Heart right ventricle (tissue), 16 donors: Measurements from ENCODE around the gene SYNDIG1. TPM values are rescaled to one million over a fixed set of nuclear protein-coding genes. Genes with fewer than 3 reads are reported as not detected.

Experiments used
- ATAC-seq, 8 donors: fragments of 200-7000 bp; cut with Tn5 transposase; one replicate each; pipeline ENCODE4 v1.9.1; 2020; ENCODE audit warnings: mild to moderate bottlenecking in 8 of 8, moderate library complexity in 8 of 8, moderate number of reproducible peaks in 1 of 8
- DNase-seq, 2 donors: peaks; one replicate each; pipeline ENCODE4 v3.0.0-alpha.2; 2020
- H3K27ac ChIP-seq, 10 donors: fragments of 200-600 bp; sonication (generic) in 2 of 10; one replicate each; pipeline versions ENCODE4 v1.5.0 to v1.8.0; 2020 to 2022; ENCODE audit warnings: mild to moderate bottlenecking in 3 of 10
- H3K27me3 ChIP-seq, 7 donors: fragments of 200-600 bp; one replicate each; pipeline ENCODE4 v1.8.0; 2021 to 2022; ENCODE audit warnings: mild to moderate bottlenecking in 2 of 7
- H3K36me3 ChIP-seq, 9 donors: fragments of 200-600 bp; sonication (generic) in 1 of 9; one replicate each; pipeline versions ENCODE4 v1.5.0 to v1.8.0; 2020 to 2022; ENCODE audit warnings: mild to moderate bottlenecking in 2 of 9
- H3K4me1 ChIP-seq, 9 donors: fragments of 200-600 bp; sonication (generic) in 1 of 9; one replicate each; pipeline versions ENCODE4 v1.5.0 to v1.8.0; 2020 to 2022; ENCODE audit warnings: mild to moderate bottlenecking in 4 of 9
- H3K4me3 ChIP-seq, 10 donors: fragments of 200-600 bp; sonication (generic) in 2 of 10; one replicate each; pipeline versions ENCODE4 v1.5.0 to v1.8.0; 2020 to 2022; ENCODE audit warnings: mild to moderate bottlenecking in 7 of 10, moderate library complexity in 2 of 10
- H3K9me3 ChIP-seq, 11 donors: fragments of 200-600 bp in 10 of 11; sonication (generic) in 2 of 11; one replicate each; pipeline versions ENCODE4 v1.5.0 to v1.8.0; 2013 to 2022; ENCODE audit warnings: mild to moderate bottlenecking in 2 of 11, control low read depth in 1 of 11, moderate library complexity in 1 of 11
- WGBS, 2 donors: extraction: QIAGEN DNeasy Blood & Tissue Kit; methylation state at CpG; one replicate each; pipeline ENCODE4 v1.1.7; 2013; ENCODE audit warnings: inconsistent platforms in 1 of 2; 5-methylcytosine and 5-hydroxymethylcytosine counted together
- intact Hi-C, 10 donors: fragments of 100-400 bp; cut with DNase I; formaldehyde crosslinking; loops; one replicate each; pipeline versions ENCODE4 v1.11.1 to v1.14.2; 2022
- polyA plus RNA-seq, 2 donors: library from polyadenylated mRNA; stranded (reverse); fragments of 200-250 nt; gene quantifications; one replicate each; pipeline ENCODE4 v1.2.3, GENCODE V29; 2013
- total RNA-seq, 10 donors: library from RNA; stranded (reverse); fragmentation: NEBNext Ultra II Directional in 3 of 10; extraction: Animal tissue kit (Norgen Biotek cat#: 25700) in 3 of 10; gene quantifications; one replicate each; pipeline versions ENCODE4 v1.2.1 to v1.2.4, GENCODE V29; 2021 to 2023
- TF ChIP-seq, protein P1 (sequence below), 9 donors: fragments of 200-600 bp; sonication (generic) in 2 of 9; IDR thresholded peaks; one replicate each; pipeline versions ENCODE4 v1.5.0 to v1.8.0; 2021 to 2022; ENCODE audit warnings: antibody characterized with exemption in 9 of 9, mild to moderate bottlenecking in 5 of 9, moderate library complexity in 1 of 9
- donor health status: Arrhythmogenic right ventricular cardiomyopathy.
- donor health status: ischemic (EF 13 %, LVEDD 7.1; RV severe dilation, severe dysfunction).
- donor health status: healthy with polysubstance abuse.
- donor health status: DM: no; HTN: yes; CAD: no.
- donor health status: DM: no; HTN: no; CAD: no.
- donor health status: ischemic (EF 25% LVEDD 6.9; RV normal size, moderate dysfunction).
- donor health status: ischemic (EF 25% LVEDD 5.7; RV mildly dilated, moderate dysfunction).
- donor health status: healthy.
- donor health status: DM: yes; HTN: yes; CAD: no.
- donor health status: Ischemic cardiomyopathy.
- donor health status: ischemic (EF 35%, LVEDD 5.7; RV mildly dilated, moderate dysfunction).
- donor health status: nonischemic (EF 11% LVEDD 7.7; RV severe dilation, severe dysfunction).
- donor health status: DM: yes; HTN: yes; CAD: no.
- donor health status: PGD.
- donor health status: ischemic (EF 29% LVEDD 5.4; RV normal size, mild dysfunction).
- donor health status: nonischemic (EF 23%, LVEDD 6.1; RV moderate dilation, normal function).

Gene SYNDIG1
- total and polyA plus RNA-seq, 12 donors, result 8.6 to 34.7 (median 19.9) TPM

DNA sequence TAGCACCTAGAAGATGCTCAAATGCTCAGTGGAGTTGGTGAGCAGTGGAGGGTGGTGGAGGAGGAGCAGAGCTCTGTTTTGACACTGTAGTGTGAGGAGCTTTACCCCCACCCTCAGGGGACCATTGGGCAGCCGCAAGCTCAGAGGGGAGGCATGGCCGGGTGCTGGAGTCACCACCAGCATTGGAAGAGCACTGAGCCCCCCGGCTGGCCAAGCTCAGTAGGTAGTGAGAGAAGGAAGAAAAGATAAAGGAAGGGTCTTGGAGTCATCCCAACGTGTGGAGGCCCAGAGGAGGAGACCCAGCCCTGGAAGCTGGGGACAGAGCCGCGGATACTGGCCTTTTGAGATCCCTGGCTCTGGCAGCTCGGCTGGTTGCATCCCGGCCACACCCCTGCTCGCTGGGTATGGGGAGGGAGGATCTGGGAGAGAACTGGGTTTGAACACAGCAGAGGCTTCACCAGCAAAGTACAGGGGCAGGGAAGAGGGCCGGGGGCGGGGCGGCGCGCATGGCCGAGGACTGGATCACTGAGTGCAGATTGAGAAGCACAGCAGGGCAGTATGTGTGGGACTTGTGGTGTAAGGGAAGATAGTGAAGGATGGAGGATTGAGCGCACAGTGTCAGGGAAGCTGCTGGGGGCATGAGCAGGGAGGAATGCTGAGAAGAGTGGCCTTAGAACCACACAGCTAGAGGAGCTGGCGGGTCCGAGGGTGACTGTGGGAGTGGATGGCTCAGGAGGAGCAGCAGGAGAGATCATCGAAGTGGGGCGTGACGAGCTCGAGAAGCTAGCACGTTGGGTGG, 24.4 kb downstream of the SYNDIG1 start:
- Histone ChIP-seq H3K36me3 (no peaks in the 10 kb centered on the region), H3K27me3 (no peaks in the 10 kb centered on the region), H3K9me3 (no peaks in the 10 kb centered on the region), H3K4me3 (no peak overlapping the region), H3K27ac (no peak overlapping the region), H3K4me1 (peaks cover 0 to 40% (median 9%) of the 10 kb centered on the region in 9 donors)
- TF ChIP-seq, protein P1, sequence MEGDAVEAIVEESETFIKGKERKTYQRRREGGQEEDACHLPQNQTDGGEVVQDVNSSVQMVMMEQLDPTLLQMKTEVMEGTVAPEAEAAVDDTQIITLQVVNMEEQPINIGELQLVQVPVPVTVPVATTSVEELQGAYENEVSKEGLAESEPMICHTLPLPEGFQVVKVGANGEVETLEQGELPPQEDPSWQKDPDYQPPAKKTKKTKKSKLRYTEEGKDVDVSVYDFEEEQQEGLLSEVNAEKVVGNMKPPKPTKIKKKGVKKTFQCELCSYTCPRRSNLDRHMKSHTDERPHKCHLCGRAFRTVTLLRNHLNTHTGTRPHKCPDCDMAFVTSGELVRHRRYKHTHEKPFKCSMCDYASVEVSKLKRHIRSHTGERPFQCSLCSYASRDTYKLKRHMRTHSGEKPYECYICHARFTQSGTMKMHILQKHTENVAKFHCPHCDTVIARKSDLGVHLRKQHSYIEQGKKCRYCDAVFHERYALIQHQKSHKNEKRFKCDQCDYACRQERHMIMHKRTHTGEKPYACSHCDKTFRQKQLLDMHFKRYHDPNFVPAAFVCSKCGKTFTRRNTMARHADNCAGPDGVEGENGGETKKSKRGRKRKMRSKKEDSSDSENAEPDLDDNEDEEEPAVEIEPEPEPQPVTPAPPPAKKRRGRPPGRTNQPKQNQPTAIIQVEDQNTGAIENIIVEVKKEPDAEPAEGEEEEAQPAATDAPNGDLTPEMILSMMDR (IDR thresholded peaks at IDR 0.05), result no peak
- WGBS, 2 donors, result 79 to 83% methylated on average over 23 of the region's 23 CpGs
- no peak for DNase-seq
- intact Hi-C loops, result no loop called here
- no peak for ATAC-seq

DNA sequence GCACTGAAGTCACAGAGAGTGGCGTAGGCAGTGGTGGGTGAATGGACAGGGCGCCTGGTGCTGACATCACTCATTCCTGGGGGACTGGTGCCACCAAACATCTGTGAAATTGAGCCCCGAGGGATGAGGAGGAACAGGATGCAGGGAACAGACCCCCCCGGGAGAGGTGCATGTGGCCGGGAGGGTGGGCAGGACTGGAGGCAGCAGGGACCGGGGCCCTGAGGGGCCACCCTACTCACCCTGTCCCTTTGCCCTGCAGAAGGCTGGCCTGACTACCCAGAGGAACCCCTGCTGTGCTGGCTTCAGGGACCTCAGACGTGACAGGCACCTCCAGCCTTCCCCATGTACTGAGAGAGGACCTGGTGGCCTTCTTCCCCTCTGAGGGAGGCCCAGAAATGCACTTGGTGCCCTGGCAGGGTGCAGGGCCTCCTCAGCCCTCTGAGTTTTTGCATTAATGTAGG, 25.1 kb downstream of the SYNDIG1 start:
- Histone ChIP-seq H3K27me3 (no peaks in the 10 kb centered on the region), H3K9me3 (no peaks in the 10 kb centered on the region), H3K4me1 (peaks cover 0 to 39% (median 9%) of the 10 kb centered on the region in 9 donors), H3K27ac (no peak overlapping the region), H3K36me3 (no peaks in the 10 kb centered on the region), H3K4me3 (no peak overlapping the region)
- intact Hi-C loops, result no loop called here
- DNase-seq, result no peak
- TF ChIP-seq, protein P1 (IDR thresholded peaks at IDR 0.05), result no peak
- ATAC-seq, result no peak
- WGBS, 2 donors, result 77 to 88% methylated on average over 7 of the region's 7 CpGs

DNA sequence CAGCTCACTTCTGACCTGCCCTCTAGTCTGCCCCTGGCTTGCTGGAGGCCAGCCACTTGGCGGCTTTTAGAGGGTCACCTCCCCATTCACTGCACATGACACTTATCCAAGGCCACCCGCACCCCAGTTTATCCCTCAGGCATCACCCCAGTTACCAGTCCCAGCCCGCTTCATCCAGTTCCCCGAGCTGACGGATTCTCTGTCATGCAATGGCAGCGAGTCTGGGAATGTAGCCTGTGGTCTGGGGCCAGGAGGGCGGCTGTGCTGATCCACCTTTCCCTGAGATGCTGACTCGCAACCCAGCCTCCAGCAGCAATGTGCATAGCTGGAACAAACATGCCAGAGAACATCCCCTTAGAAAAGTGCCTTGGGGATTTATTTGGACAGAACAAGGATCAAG, 25.8 kb downstream of the SYNDIG1 start:
- Histone ChIP-seq H3K27me3 (no peaks in the 10 kb centered on the region), H3K4me1 (peaks cover 0 to 32% (median 4%) of the 10 kb centered on the region in 9 donors), H3K36me3 (no peaks in the 10 kb centered on the region), H3K9me3 (no peaks in the 10 kb centered on the region), H3K27ac (no peak overlapping the region), H3K4me3 (no peak overlapping the region)
- TF ChIP-seq, protein P1 (IDR thresholded peaks at IDR 0.05), result no peak
- intact Hi-C loops, result no loop called here
- ATAC-seq, result no peak
- DNase-seq, result no peak
- WGBS, 2 donors, result 93% methylated on average over 8 of the region's 8 CpGs

DNA sequence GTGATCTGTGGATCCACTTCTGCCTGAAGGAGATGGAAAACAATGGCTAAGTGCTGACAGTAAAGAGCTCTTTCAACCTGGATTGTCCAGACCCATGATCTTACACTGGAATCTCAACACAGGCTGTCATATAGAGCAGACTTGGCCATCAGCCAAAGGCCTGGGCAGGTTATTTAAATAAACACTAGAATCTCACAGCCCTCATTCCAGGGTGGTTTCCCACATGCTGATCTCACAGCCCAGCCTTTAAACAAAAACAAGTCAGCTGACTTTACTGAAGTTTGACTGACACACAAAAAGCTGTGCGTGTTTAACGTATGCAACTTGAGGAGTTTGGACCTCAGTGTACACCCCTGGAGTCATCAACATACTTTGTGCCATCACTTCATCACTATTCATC, 28.4 kb downstream of the SYNDIG1 start:
- ATAC-seq (no peak), DNase-seq (no peak)
- WGBS, 2 donors, result 27 to 50% methylated on average over 2 of the region's 2 CpGs
- Histone ChIP-seq H3K9me3 (no peaks in the 10 kb centered on the region), H3K27ac (no peak overlapping the region), H3K4me1 (peaks cover 0 to 26% (median 10%) of the 10 kb centered on the region in 9 donors), H3K4me3 (no peak overlapping the region), H3K27me3 (no peaks in the 10 kb centered on the region), H3K36me3 (no peaks in the 10 kb centered on the region)
- TF ChIP-seq, protein P1 (IDR thresholded peaks at IDR 0.05), result no peak
- intact Hi-C loops, result no loop called here
